Liver (tissue), 9 donors: ENCODE results near the gene SIRT5. TPM values are rescaled to one million over a fixed set of nuclear protein-coding genes. Genes with fewer than 3 reads are reported as not detected.

ENCODE experiments used
- DNase-seq: peaks from one replicate; pipeline ENCODE4 v3.0.0-alpha.2; 2017; ENCODE audit warnings: low spot score
- H3K27ac ChIP-seq, 2 donors: one replicate each; pipeline ENCODE4 v1.7.0; 2013; ENCODE audit warnings: inconsistent platforms in 2 of 2, low read length in 2 of 2, control low read depth in 1 of 2, low read depth in 1 of 2, mild to moderate bottlenecking in 1 of 2
- H3K27me3 ChIP-seq, 4 donors: one replicate each; pipeline versions ENCODE4 v1.6.1 to v1.7.0; 2013; ENCODE audit warnings: low read length in 3 of 4, inconsistent platforms in 1 of 4, mild to moderate bottlenecking in 1 of 4, moderate library complexity in 1 of 4; ENCODE audit not compliant: control insufficient read depth in 4 of 4, insufficient read depth in 4 of 4
- H3K36me3 ChIP-seq, 4 donors: one replicate each; pipeline versions ENCODE4 v1.6.1 to v1.7.0; 2013; ENCODE audit warnings: low read length in 3 of 4, mild to moderate bottlenecking in 3 of 4, low read depth in 1 of 4, moderate library complexity in 1 of 4; ENCODE audit not compliant: control insufficient read depth in 4 of 4, insufficient read depth in 3 of 4
- H3K4me1 ChIP-seq, 4 donors: one replicate each; pipeline versions ENCODE4 v1.6.1 to v1.7.0; 2013; ENCODE audit warnings: low read length in 3 of 4, mild to moderate bottlenecking in 3 of 4, moderate library complexity in 1 of 4; ENCODE audit not compliant: control insufficient read depth in 4 of 4, insufficient read depth in 4 of 4
- H3K4me3 ChIP-seq, 3 donors: one replicate each; pipeline versions ENCODE4 v1.6.1 to v1.7.0; 2013; ENCODE audit warnings: low read length in 3 of 3, control low read depth in 1 of 3, low read depth in 1 of 3, mild to moderate bottlenecking in 1 of 3
- H3K9ac ChIP-seq, 2 donors: one replicate each; pipeline ENCODE4 v1.7.0; 2013; ENCODE audit warnings: low read length in 2 of 2, mild to moderate bottlenecking in 2 of 2, moderate library complexity in 2 of 2, control low read depth in 1 of 2, low read depth in 1 of 2
- H3K9me3 ChIP-seq, 4 donors: one replicate each; pipeline versions ENCODE4 v1.6.1 to v1.7.0; 2013; ENCODE audit warnings: low read length in 3 of 4; ENCODE audit not compliant: control insufficient read depth in 4 of 4
- EGR1 ChIP-seq, 2 donors: IDR thresholded peaks; 2 replicates each; pipeline ENCODE4 v1.6.1; 2016 to 2018; ENCODE audit warnings: antibody characterized with exemption in 2 of 2, low read depth in 2 of 2
- FOXA1 ChIP-seq: IDR thresholded peaks from 2 replicates; pipeline ENCODE4 v1.6.1; 2016; ENCODE audit warnings: antibody characterized with exemption
- FOXA2 ChIP-seq: IDR thresholded peaks from 2 replicates; pipeline ENCODE4 v1.6.1; 2016; ENCODE audit warnings: antibody characterized with exemption
- GABPA ChIP-seq, 2 donors: IDR thresholded peaks in 1 of 2; conservative IDR thresholded peaks in 1 of 2; 2 replicates each; pipeline ENCODE4 v1.6.1; 2016; ENCODE audit warnings: antibody characterized with exemption in 2 of 2, mild to moderate bottlenecking in 1 of 2, moderate library complexity in 1 of 2
- HNF4A ChIP-seq, 2 donors: conservative IDR thresholded peaks; 2 replicates each; pipeline ENCODE4 v1.6.1; 2016; ENCODE audit warnings: antibody characterized with exemption in 2 of 2, mild to moderate bottlenecking in 2 of 2
- HNF4G ChIP-seq: IDR thresholded peaks from 2 replicates; pipeline ENCODE4 v1.6.1; 2016; ENCODE audit warnings: antibody characterized with exemption
- JUND ChIP-seq, 2 donors: IDR thresholded peaks; 2 replicates each; pipeline ENCODE4 v1.6.1; 2016; ENCODE audit warnings: antibody characterized with exemption in 2 of 2
- NR2F2 ChIP-seq: IDR thresholded peaks from 2 replicates; pipeline ENCODE4 v1.6.1; 2016; ENCODE audit warnings: antibody characterized with exemption
- RAD21 ChIP-seq, 2 donors: IDR thresholded peaks; 2 replicates each; pipeline ENCODE4 v1.6.1; 2016; ENCODE audit warnings: antibody characterized with exemption in 2 of 2, mild to moderate bottlenecking in 2 of 2
- RXRA ChIP-seq, 2 donors: IDR thresholded peaks; 2 replicates each; pipeline ENCODE4 v1.6.1; 2017 to 2018; ENCODE audit warnings: antibody characterized with exemption in 2 of 2, mild to moderate bottlenecking in 1 of 2
- SP1 ChIP-seq: IDR thresholded peaks from 2 replicates; pipeline ENCODE4 v1.6.1; 2018; ENCODE audit warnings: antibody characterized with exemption, mild to moderate bottlenecking
- TAF1 ChIP-seq: conservative IDR thresholded peaks from 2 replicates; pipeline ENCODE4 v1.6.1; 2016; ENCODE audit warnings: antibody characterized with exemption, mild to moderate bottlenecking
- YY1 ChIP-seq: IDR thresholded peaks from 2 replicates; pipeline ENCODE4 v1.6.1; 2016; ENCODE audit warnings: antibody characterized with exemption, mild to moderate bottlenecking
- WGBS: extraction: QIAGEN DNeasy Blood & Tissue Kit; methylation state at CpG from one replicate; pipeline ENCODE4 v1.1.7; 2013; 5-methylcytosine and 5-hydroxymethylcytosine counted together
- polyA plus RNA-seq, 2 donors: library from polyadenylated mRNA; stranded (reverse) in 1 of 2; unstranded in 1 of 2; fragments of 200-250 nt in 1 of 2; fragments of >200 nt in 1 of 2; fragmentation: Nextera tagmentation in 1 of 2; extraction: Ambion mirVana in 1 of 2; gene quantifications; one replicate each; pipeline versions ENCODE4 v1.2.1 to v1.2.3, GENCODE V29; 2013 to 2015
- total RNA-seq, 2 donors: library from RNA; depleted of rRNA; stranded (reverse); fragments of >200 nt; gene quantifications; one replicate each; pipeline ENCODE4 v1.2.3, GENCODE V29; 2014
- TF ChIP-seq, protein P1 (sequence below): IDR thresholded peaks from 2 replicates; pipeline ENCODE4 v1.6.1; 2016; ENCODE audit warnings: antibody characterized with exemption, mild to moderate bottlenecking
- TF ChIP-seq, protein P2 (sequence below): IDR thresholded peaks from 2 replicates; pipeline ENCODE4 v1.6.1; 2016; ENCODE audit warnings: antibody characterized with exemption
- TF ChIP-seq, protein P3 (sequence below): fragments of 150-350 bp; IDR thresholded peaks from 2 replicates; pipeline ENCODE4 v1.5.1; 2017; ENCODE audit warnings: improper control_type of control experiment, low read depth, low read length; ENCODE audit not compliant: missing input control
- TF ChIP-seq, protein P4 (sequence below): IDR thresholded peaks from 2 replicates; pipeline ENCODE4 v1.6.1; 2016; ENCODE audit warnings: antibody characterized with exemption
- TF ChIP-seq, protein P5 (sequence below): IDR thresholded peaks from 2 replicates; pipeline ENCODE4 v1.6.1; 2016; ENCODE audit warnings: antibody characterized with exemption
- donor health status: healthy.
- donor health status: healthy.
- donor health status: healthy.
- donor health status: healthy.
- donor health status: healthy.

SIRT5 gene
- total and polyA plus RNA-seq, 4 donors: 7.5 to 12.6 (median 8.8) TPM

DNA sequence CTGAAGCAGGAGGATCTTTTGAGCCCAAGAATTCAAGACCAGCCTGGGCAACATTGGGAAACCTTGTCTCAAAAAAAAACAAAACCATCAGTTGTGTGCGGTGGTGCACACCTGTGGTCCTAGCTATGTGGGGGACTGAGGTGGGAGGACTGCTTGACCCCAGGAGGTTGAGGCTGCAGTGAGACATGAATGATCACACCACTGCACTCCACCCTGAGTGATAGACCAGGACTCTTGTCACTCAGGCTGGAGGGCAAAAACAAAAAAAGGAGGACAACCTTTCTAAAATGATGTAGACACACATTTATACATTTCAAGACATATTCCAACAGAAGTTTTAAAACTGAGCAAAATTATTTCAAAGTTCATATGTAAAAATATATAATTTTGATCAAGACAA is 85.9 kb downstream of the SIRT5 start:
- no peaks in the 10 kb centered on the region for H3K27me3 ChIP-seq
- DNase-seq: no peak
- no peak overlapping the region for H3K4me3 ChIP-seq
- H3K4me1 ChIP-seq: peaks cover 3 to 18% (median 13%) of the 10 kb centered on the region in 4 donors
- TF ChIP-seq RAD21 (IDR thresholded peaks at IDR 0.05): no peak
- TF ChIP-seq JUND (IDR thresholded peaks at IDR 0.05): no peak
- TF ChIP-seq, protein P1, sequence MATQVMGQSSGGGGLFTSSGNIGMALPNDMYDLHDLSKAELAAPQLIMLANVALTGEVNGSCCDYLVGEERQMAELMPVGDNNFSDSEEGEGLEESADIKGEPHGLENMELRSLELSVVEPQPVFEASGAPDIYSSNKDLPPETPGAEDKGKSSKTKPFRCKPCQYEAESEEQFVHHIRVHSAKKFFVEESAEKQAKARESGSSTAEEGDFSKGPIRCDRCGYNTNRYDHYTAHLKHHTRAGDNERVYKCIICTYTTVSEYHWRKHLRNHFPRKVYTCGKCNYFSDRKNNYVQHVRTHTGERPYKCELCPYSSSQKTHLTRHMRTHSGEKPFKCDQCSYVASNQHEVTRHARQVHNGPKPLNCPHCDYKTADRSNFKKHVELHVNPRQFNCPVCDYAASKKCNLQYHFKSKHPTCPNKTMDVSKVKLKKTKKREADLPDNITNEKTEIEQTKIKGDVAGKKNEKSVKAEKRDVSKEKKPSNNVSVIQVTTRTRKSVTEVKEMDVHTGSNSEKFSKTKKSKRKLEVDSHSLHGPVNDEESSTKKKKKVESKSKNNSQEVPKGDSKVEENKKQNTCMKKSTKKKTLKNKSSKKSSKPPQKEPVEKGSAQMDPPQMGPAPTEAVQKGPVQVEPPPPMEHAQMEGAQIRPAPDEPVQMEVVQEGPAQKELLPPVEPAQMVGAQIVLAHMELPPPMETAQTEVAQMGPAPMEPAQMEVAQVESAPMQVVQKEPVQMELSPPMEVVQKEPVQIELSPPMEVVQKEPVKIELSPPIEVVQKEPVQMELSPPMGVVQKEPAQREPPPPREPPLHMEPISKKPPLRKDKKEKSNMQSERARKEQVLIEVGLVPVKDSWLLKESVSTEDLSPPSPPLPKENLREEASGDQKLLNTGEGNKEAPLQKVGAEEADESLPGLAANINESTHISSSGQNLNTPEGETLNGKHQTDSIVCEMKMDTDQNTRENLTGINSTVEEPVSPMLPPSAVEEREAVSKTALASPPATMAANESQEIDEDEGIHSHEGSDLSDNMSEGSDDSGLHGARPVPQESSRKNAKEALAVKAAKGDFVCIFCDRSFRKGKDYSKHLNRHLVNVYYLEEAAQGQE: no peak
- TF ChIP-seq EGR1 (IDR thresholded peaks at IDR 0.05; ENCODE audit: low read depth in 2 of 2): no peak
- no peak for TF ChIP-seq NR2F2
- TF ChIP-seq, protein P2, sequence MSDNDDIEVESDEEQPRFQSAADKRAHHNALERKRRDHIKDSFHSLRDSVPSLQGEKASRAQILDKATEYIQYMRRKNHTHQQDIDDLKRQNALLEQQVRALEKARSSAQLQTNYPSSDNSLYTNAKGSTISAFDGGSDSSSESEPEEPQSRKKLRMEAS: no peak
- TF ChIP-seq FOXA2: no peak
- TF ChIP-seq, protein P3, sequence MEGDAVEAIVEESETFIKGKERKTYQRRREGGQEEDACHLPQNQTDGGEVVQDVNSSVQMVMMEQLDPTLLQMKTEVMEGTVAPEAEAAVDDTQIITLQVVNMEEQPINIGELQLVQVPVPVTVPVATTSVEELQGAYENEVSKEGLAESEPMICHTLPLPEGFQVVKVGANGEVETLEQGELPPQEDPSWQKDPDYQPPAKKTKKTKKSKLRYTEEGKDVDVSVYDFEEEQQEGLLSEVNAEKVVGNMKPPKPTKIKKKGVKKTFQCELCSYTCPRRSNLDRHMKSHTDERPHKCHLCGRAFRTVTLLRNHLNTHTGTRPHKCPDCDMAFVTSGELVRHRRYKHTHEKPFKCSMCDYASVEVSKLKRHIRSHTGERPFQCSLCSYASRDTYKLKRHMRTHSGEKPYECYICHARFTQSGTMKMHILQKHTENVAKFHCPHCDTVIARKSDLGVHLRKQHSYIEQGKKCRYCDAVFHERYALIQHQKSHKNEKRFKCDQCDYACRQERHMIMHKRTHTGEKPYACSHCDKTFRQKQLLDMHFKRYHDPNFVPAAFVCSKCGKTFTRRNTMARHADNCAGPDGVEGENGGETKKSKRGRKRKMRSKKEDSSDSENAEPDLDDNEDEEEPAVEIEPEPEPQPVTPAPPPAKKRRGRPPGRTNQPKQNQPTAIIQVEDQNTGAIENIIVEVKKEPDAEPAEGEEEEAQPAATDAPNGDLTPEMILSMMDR: no peak
- TF ChIP-seq FOXA1: no peak
- no peak for TF ChIP-seq GABPA (IDR thresholded peaks at IDR 0.05 in 1 of 2, conservative IDR thresholded peaks at IDR 0.05 in 1 of 2)
- TF ChIP-seq HNF4A (conservative IDR thresholded peaks at IDR 0.05): no peak
- TF ChIP-seq HNF4G: no peak
- TF ChIP-seq SP1: no peak
- no peak overlapping the region for H3K27ac ChIP-seq
- H3K9me3 ChIP-seq: peaks cover 0 to 1% (median 0%) of the 10 kb centered on the region in 4 donors
- H3K36me3 ChIP-seq: no peaks in the 10 kb centered on the region
- no peak overlapping the region for H3K9ac ChIP-seq
- 98% methylated on average over 1 of the region's 1 CpG for WGBS

DNA sequence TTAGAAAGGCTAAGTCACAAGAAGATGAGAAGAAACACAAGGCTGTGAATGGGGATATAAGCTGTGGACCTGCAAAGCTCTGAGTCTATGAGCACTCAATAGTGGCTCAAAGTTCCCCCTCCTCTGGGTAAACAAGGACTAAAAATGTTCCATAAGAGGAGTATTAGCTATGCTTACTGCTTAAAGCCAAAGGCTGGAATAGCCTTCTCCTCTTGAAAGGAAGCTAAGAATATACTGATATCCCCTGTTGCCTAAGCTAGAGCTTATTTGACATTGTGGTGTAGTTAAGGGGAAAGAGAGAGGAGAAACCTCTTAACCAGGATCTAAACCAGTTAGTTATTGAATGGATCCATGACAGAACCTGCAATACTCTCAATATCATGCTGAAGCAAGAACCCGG is 86.5 kb downstream of the SIRT5 start:
- H3K9ac ChIP-seq: no peak overlapping the region
- no peak overlapping the region for H3K27ac ChIP-seq
- no peak overlapping the region for H3K4me3 ChIP-seq
- H3K36me3 ChIP-seq: no peaks in the 10 kb centered on the region
- peaks cover 0 to 1% (median 0%) of the 10 kb centered on the region in 4 donors for H3K9me3 ChIP-seq
- H3K27me3 ChIP-seq: no peaks in the 10 kb centered on the region
- WGBS: 100% methylated on average over 1 of the region's 1 CpG
- peaks cover 3 to 18% (median 13%) of the 10 kb centered on the region in 4 donors for H3K4me1 ChIP-seq
- DNase-seq: no peak
- TF ChIP-seq JUND (IDR thresholded peaks at IDR 0.05): no peak
- TF ChIP-seq, protein P2: no peak
- TF ChIP-seq, protein P4, sequence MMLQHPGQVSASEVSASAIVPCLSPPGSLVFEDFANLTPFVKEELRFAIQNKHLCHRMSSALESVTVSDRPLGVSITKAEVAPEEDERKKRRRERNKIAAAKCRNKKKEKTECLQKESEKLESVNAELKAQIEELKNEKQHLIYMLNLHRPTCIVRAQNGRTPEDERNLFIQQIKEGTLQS: no peak
- no peak for TF ChIP-seq GABPA (IDR thresholded peaks at IDR 0.05 in 1 of 2, conservative IDR thresholded peaks at IDR 0.05 in 1 of 2)
- no peak for TF ChIP-seq EGR1 (IDR thresholded peaks at IDR 0.05; ENCODE audit: low read depth in 2 of 2)
- TF ChIP-seq, protein P5, sequence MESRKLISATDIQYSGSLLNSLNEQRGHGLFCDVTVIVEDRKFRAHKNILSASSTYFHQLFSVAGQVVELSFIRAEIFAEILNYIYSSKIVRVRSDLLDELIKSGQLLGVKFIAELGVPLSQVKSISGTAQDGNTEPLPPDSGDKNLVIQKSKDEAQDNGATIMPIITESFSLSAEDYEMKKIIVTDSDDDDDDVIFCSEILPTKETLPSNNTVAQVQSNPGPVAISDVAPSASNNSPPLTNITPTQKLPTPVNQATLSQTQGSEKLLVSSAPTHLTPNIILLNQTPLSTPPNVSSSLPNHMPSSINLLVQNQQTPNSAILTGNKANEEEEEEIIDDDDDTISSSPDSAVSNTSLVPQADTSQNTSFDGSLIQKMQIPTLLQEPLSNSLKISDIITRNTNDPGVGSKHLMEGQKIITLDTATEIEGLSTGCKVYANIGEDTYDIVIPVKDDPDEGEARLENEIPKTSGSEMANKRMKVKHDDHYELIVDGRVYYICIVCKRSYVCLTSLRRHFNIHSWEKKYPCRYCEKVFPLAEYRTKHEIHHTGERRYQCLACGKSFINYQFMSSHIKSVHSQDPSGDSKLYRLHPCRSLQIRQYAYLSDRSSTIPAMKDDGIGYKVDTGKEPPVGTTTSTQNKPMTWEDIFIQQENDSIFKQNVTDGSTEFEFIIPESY: no peak
- TF ChIP-seq, protein P1: no peak
- no peak for TF ChIP-seq FOXA1
- no peak for TF ChIP-seq TAF1
- TF ChIP-seq RAD21 (IDR thresholded peaks at IDR 0.05): no peak
- TF ChIP-seq SP1: no peak
- no peak for TF ChIP-seq NR2F2
- no peak for TF ChIP-seq YY1
- TF ChIP-seq RXRA (IDR thresholded peaks at IDR 0.05): no peak
